Neural cell (in vitro differentiated cells): ENCODE results near the gene RTP2. TPM values are rescaled to one million over a fixed set of nuclear protein-coding genes. Genes with fewer than 3 reads are reported as not detected.

ENCODE experiments used
- H2AFZ ChIP-seq: fragments of 200-600, 300-800 bp; sonication (generic), shearing (Covaris generic); 2 replicates; pipeline ENCODE4 v1.6.0; 2014; ENCODE audit warnings: low read depth, mild to moderate bottlenecking, antibody characterized with exemption, low read length, moderate library complexity
- H3F3A ChIP-seq: fragments of 200-600 bp; shearing (Covaris generic); 2 replicates; pipeline ENCODE4 v1.6.1; 2016; ENCODE audit warnings: mild to moderate bottlenecking, moderate library complexity, mixed read lengths, antibody characterized with exemption, low read length; ENCODE audit not compliant: insufficient read depth, poor library complexity, severe bottlenecking
- H3K27ac ChIP-seq: fragments of 200-600, 300-800 bp; sonication (generic), shearing (Covaris generic); 2 replicates; pipeline ENCODE4 v1.5.1; 2014; ENCODE audit warnings: mild to moderate bottlenecking, low read length, moderate library complexity
- H3K27me3 ChIP-seq: fragments of 300-800, 200-600 bp; sonication (generic), shearing (Covaris generic); 2 replicates; pipeline ENCODE4 v1.6.0; 2014; ENCODE audit warnings: mild to moderate bottlenecking, low read depth, low read length, moderate library complexity; ENCODE audit not compliant: insufficient read depth
- H3K36me3 ChIP-seq: fragments of 300-800, 200-600 bp; sonication (generic), shearing (Covaris generic); 2 replicates; pipeline ENCODE4 v1.5.1; 2014; ENCODE audit warnings: mild to moderate bottlenecking, antibody characterized with exemption, low read length, moderate library complexity; ENCODE audit not compliant: insufficient read depth
- H3K4me2 ChIP-seq: fragments of 300-800, 200-600 bp; sonication (generic), shearing (Covaris generic); 2 replicates; pipeline ENCODE4 v1.6.0; 2014; ENCODE audit warnings: mild to moderate bottlenecking, low read length
- H3K4me3 ChIP-seq: fragments of 300-800, 200-600 bp; sonication (generic), shearing (Covaris generic); 2 replicates; pipeline ENCODE4 v1.5.1; 2014; ENCODE audit warnings: mild to moderate bottlenecking, low read length, moderate library complexity
- H3K79me2 ChIP-seq: fragments of 200-600 bp; shearing (Covaris generic); replicated peaks from 2 replicates; pipeline ENCODE4 v1.6.0; 2014; ENCODE audit warnings: mild to moderate bottlenecking, low read length, moderate library complexity; ENCODE audit not compliant: insufficient read depth
- H3K9ac ChIP-seq: fragments of 300-800, 200-600 bp; sonication (generic), shearing (Covaris generic); 2 replicates; pipeline ENCODE4 v1.6.1; 2016; ENCODE audit warnings: mild to moderate bottlenecking, low read length, mixed read lengths
- H3K9me2 ChIP-seq: fragments of 200-600 bp; shearing (Covaris generic); 2 replicates; pipeline ENCODE4 v1.6.1; 2016; ENCODE audit warnings: mild to moderate bottlenecking, low read length, mixed read lengths; ENCODE audit not compliant: insufficient read depth
- H3K9me3 ChIP-seq: fragments of 200-600, 300-800 bp; sonication (generic), shearing (Covaris generic); 2 replicates; pipeline ENCODE4 v1.6.1; 2016; ENCODE audit warnings: mild to moderate bottlenecking, mixed run types, low read length, moderate library complexity, mixed read lengths
- H4K20me1 ChIP-seq: fragments of 200-600 bp; shearing (Covaris generic); 2 replicates; pipeline ENCODE4 v1.6.1; 2016; ENCODE audit warnings: mild to moderate bottlenecking, mixed run types; ENCODE audit not compliant: insufficient read depth
- EP300 ChIP-seq: fragments of 450-650 bp; conservative IDR thresholded peaks from 2 replicates; pipeline ENCODE4 v1.6.1; 2014; ENCODE audit warnings: antibody characterized with exemption, mild to moderate bottlenecking, moderate library complexity; ENCODE audit not compliant: poor library complexity, severe bottlenecking
- EZH2 ChIP-seq: fragments of 200-600, 300-800 bp; shearing (Covaris generic), sonication (generic); IDR thresholded peaks from 2 replicates; pipeline ENCODE4 v1.6.1; 2014; ENCODE audit warnings: antibody characterized with exemption, low read length, borderline replicate concordance, mild to moderate bottlenecking; ENCODE audit not compliant: insufficient read depth, poor library complexity, severe bottlenecking
- MXI1 ChIP-seq: fragments of 450-650 bp; conservative IDR thresholded peaks from 2 replicates; pipeline ENCODE4 v1.6.1; 2014; ENCODE audit warnings: antibody characterized with exemption, mild to moderate bottlenecking; ENCODE audit not compliant: poor library complexity, severe bottlenecking
- POLR2AphosphoS5 ChIP-seq: IDR thresholded peaks from 2 replicates; pipeline ENCODE4 v1.6.1; 2012
- RAD21 ChIP-seq: fragments of 450-650 bp; conservative IDR thresholded peaks from 2 replicates; pipeline ENCODE4 v1.6.1; 2014; ENCODE audit warnings: antibody characterized with exemption, mild to moderate bottlenecking, moderate library complexity
- REST ChIP-seq: IDR thresholded peaks from 2 replicates; pipeline ENCODE4 v1.6.1; 2012; ENCODE audit warnings: borderline replicate concordance
- SMC3 ChIP-seq: fragments of 450-650 bp; conservative IDR thresholded peaks from 2 replicates; pipeline ENCODE4 v1.6.1; 2014; ENCODE audit warnings: antibody characterized with exemption, mild to moderate bottlenecking, moderate library complexity; ENCODE audit not compliant: poor library complexity
- TAF1 ChIP-seq: IDR thresholded peaks from 2 replicates; pipeline ENCODE4 v1.6.1; 2012; ENCODE audit warnings: low read depth
- polyA plus RNA-seq: library from polyadenylated mRNA; depleted of rRNA; stranded (reverse); fragments of >200 nt; gene quantifications from 2 replicates; pipeline ENCODE4 v1.2.3, GENCODE V29; 2014
- TF ChIP-seq, protein P1 (sequence below): fragments of 450-650 bp; IDR thresholded peaks from 2 replicates; pipeline ENCODE4 v1.5.1; 2014; ENCODE audit warnings: antibody characterized with exemption, mild to moderate bottlenecking, moderate library complexity; ENCODE audit not compliant: poor library complexity, severe bottlenecking

The RTP2 gene
- polyA plus RNA-seq, 1 donor from 2014 or later, result not detected

- TF ChIP-seq RAD21 (no peak), REST (no peak), EP300 (no peak), SMC3 (no peak), MXI1 (no peak), EZH2 (no peak), TAF1 (no peak), POLR2AphosphoS5 (no peak)
- TF ChIP-seq, protein P1, sequence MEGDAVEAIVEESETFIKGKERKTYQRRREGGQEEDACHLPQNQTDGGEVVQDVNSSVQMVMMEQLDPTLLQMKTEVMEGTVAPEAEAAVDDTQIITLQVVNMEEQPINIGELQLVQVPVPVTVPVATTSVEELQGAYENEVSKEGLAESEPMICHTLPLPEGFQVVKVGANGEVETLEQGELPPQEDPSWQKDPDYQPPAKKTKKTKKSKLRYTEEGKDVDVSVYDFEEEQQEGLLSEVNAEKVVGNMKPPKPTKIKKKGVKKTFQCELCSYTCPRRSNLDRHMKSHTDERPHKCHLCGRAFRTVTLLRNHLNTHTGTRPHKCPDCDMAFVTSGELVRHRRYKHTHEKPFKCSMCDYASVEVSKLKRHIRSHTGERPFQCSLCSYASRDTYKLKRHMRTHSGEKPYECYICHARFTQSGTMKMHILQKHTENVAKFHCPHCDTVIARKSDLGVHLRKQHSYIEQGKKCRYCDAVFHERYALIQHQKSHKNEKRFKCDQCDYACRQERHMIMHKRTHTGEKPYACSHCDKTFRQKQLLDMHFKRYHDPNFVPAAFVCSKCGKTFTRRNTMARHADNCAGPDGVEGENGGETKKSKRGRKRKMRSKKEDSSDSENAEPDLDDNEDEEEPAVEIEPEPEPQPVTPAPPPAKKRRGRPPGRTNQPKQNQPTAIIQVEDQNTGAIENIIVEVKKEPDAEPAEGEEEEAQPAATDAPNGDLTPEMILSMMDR, result no peak
- Histone ChIP-seq H3K79me2 (no peaks in the 10 kb centered on the region), H3K9ac (no peak overlapping the region), H3K27me3 (no peaks in the 10 kb centered on the region), H3K9me2 (no peaks in the 10 kb centered on the region), H3K4me2 (no peak overlapping the region), H3K9me3 (no peaks in the 10 kb centered on the region), H3K27ac (no peak overlapping the region), H3K36me3 (no peaks in the 10 kb centered on the region), H3K4me3 (no peak overlapping the region), H2AFZ (no peak overlapping the region), H4K20me1 (no peaks in the 10 kb centered on the region), H3F3A (no peaks in the 10 kb centered on the region)
Observed at GRCh38 chr3:187661267-187661666, 41.1 kb downstream of the RTP2 start.

DNA sequence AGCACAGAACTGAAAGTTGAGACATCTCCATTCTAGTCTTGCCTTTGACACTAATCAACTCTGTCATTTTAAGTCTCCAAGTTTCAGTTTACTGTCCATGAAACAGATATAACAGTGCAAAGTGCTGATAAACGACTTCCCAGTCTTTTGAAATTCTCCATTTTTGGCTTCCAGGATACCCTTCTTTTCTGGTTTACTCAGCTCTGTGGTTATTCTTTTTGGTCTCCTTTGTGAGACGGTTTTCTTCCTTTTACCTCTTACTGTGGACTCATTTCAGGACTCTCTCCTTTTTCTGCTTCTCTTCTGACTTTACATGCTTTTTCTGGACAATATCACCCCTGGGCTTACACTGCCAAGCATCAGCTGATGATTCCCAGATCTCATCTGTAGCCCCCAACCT lies 51.1 kb downstream of the RTP2 start:
- H3K9me2 ChIP-seq, result no peaks in the 10 kb centered on the region
- H3K4me3 ChIP-seq, result no peak overlapping the region
- TF ChIP-seq POLR2AphosphoS5, result no peak
- no peak for TF ChIP-seq REST
- no peak for TF ChIP-seq MXI1
- TF ChIP-seq SMC3, result no peak
- no peak for TF ChIP-seq RAD21
- TF ChIP-seq, protein P1, result no peak
- no peak for TF ChIP-seq EP300
- no peak for TF ChIP-seq EZH2
- TF ChIP-seq TAF1, result no peak
- no peak overlapping the region for H3K9ac ChIP-seq
- no peak overlapping the region for H2AFZ ChIP-seq
- H3K9me3 ChIP-seq, result peaks cover 4% of the 10 kb centered on the region
- H3K4me2 ChIP-seq, result no peak overlapping the region
- H3K36me3 ChIP-seq, result no peaks in the 10 kb centered on the region
- H4K20me1 ChIP-seq, result no peaks in the 10 kb centered on the region
- no peaks in the 10 kb centered on the region for H3K27me3 ChIP-seq
- no peak overlapping the region for H3K27ac ChIP-seq
- H3F3A ChIP-seq, result no peaks in the 10 kb centered on the region
- H3K79me2 ChIP-seq, result no peaks in the 10 kb centered on the region
